GM18526 (cell line): ENCODE measurements around the gene ANO7.

Experiments used
- POLR2A ChIP-seq: IDR thresholded peaks from 3 replicates; pipeline ENCODE4 v1.6.1; 2011; ENCODE audit not compliant: insufficient read length; ENCODE audit errors: extremely low read depth

ANO7 gene

DNA sequence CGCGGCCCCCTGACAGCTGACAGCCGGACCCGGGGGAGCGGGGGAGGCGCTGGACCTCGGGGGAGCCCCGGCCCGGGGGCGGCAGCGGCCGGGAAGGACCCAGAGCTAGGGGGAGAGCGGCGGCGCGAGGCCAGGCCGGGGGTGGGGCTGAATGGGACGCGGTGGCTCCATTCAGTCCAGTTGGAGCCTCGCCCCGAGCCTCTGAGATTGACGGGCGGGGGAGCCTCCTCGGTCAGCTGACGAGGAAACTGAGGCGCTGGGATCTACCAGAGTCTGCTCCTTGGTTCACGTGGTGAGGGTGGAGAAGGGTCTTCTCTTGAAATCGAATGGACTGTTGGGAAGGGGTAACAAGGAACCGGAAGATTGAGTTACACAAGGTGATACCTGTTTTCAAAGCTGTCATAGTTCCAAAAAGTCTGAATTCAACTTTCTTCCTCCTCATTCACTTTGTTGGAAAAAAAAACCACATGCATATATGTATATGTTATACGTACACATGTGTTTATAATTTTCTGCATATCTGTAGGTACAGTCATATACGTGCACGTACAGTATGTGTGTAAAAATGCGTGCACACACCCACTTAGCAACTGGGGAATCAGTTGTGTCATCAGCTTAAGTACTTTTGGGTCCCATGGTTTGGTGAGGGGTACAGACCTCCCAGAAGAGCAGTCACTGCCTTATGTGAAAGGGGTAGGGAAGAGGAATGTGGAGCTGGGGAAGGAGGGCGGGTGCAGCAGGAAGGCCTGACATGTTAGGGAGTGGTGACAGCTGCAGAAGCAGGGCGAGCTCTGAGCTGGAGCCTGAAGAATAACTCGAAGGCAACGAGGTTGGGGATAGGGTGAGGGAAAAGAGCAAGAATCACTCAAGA lies 37.6 kb upstream of the ANO7 start:
- TF ChIP-seq POLR2A = no peak

DNA sequence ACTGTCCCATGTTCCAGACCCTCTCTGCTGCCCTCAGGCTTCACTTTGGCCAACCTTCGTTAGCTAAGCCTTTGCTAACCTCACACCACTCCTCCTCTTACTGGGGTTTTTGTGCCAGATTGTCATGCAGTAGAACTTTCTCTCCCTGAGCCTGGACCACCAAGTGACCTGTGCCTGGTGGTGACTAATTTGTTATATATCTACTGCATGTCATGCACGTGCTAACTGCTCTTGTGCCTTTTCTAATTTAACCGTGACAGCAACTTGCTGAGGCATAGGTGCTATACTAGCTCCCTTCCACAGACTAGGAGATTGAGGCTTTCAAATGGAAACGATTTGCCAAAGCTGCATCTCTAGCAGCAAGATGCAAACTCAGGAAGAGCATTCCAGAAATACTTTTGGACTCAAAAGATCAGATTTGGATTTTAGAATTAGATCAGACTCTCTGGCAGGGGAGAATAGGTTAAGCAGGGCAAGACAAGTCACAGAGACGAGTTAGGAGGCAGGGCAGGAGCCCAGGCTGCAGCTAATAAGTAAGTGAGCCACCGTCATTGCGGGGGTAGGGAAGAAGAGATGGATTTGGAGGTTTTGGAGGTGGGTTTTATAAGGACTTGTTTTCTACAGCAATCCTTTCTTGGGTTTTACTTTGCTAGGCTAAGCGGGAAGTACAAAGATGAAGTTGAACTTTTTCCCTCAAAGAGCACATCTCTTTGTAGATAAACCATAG lies 36.4 kb upstream of the ANO7 start:
- no peak for TF ChIP-seq POLR2A

DNA sequence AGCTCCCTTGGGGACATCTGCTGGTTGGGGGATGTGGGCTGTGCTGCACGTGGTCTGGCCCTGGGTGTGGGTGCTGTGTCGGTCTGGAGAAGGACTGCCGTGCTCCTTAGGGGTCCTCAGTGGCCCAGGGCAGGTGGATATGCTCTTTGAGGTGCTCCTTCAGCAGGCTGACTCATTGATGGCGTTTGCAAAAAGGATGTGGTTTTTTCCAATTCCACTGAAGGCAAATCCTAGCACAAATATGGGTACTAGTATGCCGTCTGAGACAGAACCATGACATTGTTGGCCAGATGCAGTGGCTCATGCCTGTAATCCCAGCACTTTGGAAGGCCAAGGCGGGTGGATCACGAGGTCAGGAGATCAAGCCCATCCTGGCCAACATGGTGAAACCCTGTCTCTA lies 34.9 kb upstream of the ANO7 start:
- no peak for TF ChIP-seq POLR2A

DNA sequence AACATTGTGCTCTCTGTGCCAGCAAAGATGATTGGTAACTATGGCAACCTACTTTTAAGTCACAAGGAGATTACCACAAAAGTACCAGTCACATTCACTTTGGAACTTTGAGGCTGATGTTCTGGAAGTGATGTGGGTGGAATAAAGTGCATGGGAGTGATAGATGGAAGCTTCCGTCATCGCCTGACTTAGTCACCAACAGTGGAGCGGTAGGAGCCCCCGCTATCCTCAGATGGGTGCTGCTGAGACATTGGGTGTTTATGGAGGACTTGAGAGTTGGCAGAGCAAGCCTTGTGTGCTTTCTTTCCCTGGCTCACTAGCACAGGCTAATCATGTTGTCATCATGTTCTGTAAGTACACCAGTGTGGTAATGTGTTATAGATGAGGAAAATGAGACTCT lies 33.6 kb upstream of the ANO7 start:
- no peak for TF ChIP-seq POLR2A

DNA sequence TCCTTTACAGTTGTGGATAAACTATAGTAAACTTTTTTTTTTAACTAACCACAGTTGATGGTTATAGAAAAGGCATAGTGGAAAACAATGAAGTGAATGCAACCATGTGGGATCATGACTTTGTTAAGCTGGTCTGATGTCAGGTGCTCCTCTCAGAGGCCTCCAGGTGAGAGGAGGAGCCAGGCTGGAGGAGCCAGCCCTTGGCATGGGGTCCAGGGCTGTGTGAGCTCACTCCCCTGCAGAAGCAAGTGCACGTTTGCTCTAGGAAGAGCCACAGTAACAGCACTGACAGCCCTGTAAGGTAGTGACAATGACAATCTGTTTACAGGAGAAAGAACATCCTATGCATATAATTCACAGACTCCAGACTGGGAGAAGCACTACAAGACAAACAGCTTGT lies 32.5 kb upstream of the ANO7 start:
- TF ChIP-seq POLR2A = no peak

DNA sequence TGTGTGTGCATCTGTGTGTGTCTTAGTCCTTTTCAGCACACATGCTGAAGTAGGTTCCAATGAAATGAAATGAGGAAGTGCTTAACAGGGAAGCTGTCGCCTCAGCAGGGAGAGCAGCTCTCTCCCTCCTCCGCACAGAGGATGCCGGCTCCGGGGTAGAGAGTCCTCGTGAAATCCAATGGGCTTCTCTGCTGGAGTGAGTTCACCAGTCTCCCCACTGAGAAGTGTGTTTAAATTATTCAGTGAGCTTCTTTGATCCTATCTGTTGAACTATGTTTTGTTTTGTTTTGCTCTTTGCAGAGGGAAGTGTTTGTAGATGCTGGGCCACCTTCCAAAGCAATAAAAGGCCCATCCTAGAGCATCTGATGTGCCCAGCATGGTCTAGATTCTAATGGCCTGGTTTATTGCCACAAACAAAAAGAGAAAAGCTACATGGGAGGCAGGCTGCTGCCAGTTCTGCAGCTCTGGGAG lies 31.5 kb upstream of the ANO7 start:
- no peak for TF ChIP-seq POLR2A

DNA sequence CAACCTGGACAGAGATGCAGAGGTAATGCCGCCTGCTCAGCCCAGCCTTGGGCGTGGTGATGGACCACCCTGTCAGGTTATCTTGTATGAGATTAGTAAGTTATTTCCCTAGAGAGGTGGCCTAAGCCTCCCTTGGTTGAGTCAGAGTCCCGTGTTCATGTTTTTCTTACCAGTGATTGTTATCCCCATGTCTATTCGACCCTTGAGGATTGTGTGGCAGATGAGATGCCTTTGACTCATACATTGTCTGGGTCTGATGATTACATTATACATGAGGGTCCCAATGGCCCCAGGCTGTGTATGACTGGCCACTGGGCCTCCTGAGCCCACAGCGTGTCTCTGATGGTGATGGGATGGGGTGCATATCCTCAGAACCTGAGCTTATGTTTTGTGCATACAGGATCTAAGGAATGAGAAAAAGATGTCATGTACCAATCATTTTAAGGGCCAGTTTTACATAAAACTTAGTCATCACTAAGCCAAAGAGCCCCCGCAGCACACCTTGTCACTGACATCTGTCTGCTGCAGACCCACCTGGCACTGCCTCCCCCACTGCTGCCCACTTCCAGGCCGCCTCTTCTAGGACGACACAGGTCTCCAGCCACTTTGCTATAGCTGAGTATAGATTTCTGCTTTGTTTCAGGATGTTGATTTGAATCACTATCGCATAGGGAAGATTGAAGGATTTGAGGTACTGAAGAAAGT lies 30.5 kb upstream of the ANO7 start:
- no peak for TF ChIP-seq POLR2A

DNA sequence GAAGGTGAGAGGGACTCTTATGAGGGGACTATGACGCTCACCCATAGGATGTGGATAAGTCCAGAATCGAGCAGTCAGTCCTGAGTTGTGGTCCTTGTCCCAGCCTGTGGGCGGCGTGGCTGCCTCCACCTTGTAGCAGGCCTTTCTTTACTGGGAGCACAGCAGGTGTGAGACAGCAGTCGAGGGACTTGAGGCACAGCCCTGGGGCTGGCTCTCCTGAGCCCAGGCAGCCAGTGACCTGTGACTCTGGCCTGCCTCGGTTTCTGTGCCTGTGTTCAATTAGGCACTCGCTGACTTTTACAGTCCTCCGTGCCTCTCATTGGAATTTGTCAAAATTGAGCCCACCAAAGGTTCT lies 30.0 kb upstream of the ANO7 start:
- TF ChIP-seq POLR2A = no peak

DNA sequence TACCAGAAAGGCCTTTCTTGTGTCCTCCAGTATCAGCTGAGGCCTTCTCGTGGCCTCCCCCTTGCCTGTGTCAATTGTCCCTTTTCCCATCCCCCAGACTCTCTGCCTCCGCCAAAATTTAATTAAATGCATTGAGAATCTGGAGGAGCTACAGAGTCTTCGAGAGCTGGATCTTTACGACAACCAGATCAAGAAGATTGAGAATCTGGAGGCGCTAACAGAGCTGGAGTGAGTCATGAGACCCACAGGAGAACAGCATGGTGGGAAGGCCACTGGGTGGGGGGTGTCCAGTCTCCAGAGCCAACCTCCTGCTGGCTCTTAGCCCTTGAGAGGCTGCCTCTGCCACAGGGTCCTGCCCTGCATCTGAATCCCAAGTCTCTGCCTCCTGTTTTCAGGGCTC lies 29.4 kb upstream of the ANO7 start:
- no peak for TF ChIP-seq POLR2A

DNA sequence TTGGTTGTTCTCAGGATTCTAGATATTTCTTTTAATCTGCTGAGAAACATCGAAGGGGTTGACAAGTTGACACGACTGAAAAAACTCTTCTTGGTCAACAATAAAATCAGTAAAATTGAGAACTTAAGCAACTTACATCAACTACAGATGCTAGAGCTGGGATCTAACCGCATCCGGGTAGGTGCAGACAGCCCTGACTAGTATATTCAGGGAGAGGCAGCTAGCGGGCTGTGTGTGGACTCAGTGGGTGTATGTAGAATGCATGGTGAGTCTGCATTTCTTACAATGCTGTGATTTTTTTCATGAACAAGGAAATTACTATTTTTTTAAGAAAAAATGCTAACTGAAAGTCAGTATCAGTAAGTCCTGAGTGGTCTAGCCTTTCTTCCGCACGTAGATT lies 28.2 kb upstream of the ANO7 start:
- TF ChIP-seq POLR2A = no peak

DNA sequence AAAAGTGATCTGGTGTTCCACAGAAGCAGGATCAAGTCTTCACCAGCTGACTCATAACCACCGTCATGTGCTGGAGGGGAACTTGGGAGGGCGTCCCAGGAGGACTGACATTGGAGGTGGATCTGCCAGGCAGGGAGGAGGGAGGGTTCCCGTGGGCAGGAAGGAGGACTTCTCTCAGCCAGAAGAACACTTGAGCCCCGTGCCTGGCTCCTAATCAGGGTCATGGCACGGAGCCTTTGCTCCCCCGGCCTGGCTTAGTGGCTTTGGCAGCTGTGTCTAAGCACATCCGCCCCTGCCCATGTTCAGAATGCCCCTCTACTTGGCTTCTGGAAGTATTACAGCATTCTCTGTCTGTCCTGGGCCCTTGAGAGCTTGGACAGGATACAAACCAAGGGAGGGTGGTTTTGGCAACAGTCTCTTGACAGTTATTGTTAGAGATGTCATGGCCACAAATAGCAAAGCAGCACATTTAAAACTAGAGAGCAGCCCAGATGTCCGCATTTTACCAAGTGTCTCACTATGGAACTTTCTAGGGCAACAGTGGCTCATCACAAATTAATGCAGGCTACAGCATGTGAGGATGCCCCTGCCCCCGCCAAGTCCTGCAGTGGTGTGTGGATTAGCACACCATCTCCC lies 26.7 kb upstream of the ANO7 start:
- no peak for TF ChIP-seq POLR2A

DNA sequence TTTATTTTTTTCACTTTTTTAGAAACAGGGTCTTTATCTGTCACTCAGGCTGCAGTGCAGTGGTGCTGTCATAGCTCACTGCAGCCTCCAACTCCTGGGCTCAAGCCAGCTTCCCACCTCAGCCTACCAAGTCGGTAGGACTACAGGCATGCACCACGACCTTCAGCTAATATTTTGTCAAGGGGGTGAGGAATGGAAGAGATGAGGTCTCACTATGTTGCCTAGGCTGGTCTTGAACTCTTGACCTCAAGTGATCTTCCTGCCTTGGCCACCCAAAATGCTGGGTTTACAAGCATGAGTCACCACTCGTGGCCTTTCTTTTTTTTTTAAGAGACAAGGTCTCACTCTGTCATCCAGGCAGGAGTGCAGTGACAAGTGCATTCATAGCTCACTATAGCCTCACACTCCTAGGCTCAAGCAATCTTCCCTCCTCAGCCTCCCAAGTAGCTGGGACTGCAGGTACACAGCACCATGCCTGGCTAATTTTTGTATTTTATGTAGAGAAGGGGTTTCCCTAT lies 24.8 kb upstream of the ANO7 start:
- TF ChIP-seq POLR2A = no peak

DNA sequence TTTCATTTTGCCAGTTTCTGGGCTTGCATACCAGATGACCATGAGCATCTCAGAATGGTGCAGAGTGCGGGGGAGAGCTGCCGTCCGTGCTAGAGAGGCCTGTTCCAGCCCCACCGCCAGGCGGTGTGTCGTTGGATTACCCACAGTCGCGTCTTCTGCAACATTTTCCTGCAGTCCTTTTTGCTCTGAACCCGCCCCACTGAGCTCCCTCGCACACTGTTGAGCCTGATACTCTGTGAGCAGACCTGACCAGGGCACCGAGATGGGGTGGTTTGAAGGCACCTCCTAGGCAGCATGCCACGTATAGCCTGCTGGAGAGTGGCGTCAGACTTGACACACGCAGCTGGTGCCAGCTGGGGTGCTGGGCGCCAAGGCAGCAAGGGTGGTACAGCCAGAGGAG lies 20.1 kb upstream of the ANO7 start:
- TF ChIP-seq POLR2A = no peak

DNA sequence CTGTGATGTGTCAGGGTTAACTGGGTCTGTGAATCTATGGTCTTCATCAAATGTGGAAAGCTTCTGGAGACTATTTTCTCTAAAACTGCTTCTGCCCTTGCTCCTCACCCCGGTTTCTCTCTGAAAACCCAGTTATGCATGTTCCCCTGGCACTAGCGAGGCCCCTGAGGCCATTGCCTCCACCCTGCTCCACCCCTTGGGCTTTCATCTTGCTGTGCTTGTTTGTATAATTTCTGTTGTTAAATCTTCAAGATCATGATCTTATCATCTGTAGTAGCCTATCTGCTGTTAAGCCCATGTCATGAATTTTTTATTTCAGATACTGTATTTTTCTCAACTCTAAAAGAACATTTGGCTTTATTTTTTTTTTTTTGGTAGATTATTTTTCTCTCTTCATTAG lies 14.9 kb upstream of the ANO7 start:
- TF ChIP-seq POLR2A = no peak
